GM18868 (cell line): ENCODE results near the gene CREBL2.
A peak's percentile ranks its signal among the peaks of the same experiment; 100 is the strongest.
"Not testable (repeated sequence)": the region's sequence is repeated elsewhere in the genome, so short reads cannot be mapped to it uniquely, and the experiment has no call there.

Source experiments
- ATAC-seq: cut with Tn5 transposase; IDR thresholded peaks from one replicate; pipeline ENCODE4 v1.9.1; 2021; ENCODE audit warnings: mild to moderate bottlenecking, moderate library complexity; ENCODE audit not compliant: unreplicated experiment

CREBL2 gene, protein sequence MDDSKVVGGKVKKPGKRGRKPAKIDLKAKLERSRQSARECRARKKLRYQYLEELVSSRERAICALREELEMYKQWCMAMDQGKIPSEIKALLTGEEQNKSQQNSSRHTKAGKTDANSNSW

DNA sequence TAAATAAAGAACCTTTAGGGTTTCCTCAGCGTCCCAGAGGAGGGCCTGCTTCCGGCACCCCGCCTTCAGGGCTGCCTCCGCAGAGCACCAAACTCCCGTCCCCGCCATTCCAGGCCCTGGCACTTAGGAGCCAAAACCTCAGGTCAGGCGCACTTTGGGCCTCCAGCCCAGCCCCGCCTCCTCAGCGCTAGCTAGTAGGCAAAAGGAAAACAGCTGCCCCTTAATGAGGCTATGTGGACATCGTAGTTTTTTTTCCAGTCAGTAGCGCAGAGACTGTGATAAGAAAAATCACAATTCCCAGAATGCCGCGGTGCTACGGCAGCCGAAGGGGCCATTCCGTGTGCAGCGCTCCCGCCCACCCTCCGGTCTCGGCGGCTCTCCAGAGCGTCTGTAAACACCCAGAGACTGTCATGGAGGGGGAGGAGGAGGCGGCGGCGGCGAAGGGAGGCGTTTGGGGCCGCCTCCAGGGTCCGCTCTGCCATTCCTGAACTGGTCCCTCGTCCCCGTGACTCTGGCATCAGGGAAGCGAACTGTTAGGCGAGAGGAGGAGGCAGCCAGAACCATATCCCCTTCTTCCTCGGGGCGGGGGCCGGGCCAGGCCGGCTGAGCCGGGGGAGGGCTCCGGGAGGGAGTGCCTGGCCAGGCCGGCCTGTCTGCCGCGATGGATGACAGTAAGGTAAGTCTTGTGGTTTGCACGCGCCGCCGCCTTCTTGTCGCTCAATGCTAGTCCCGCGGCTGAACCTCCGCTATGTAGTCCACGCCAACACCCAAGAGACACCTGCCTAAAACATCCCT is at the start of gene CREBL2:
Gene CREBL2 (plus strand): TSS at position 365 of the 795 bp plus-strand sequence. CDS start 297 bp downstream, at position 662.
- peak; percentile 67 for ATAC-seq

DNA sequence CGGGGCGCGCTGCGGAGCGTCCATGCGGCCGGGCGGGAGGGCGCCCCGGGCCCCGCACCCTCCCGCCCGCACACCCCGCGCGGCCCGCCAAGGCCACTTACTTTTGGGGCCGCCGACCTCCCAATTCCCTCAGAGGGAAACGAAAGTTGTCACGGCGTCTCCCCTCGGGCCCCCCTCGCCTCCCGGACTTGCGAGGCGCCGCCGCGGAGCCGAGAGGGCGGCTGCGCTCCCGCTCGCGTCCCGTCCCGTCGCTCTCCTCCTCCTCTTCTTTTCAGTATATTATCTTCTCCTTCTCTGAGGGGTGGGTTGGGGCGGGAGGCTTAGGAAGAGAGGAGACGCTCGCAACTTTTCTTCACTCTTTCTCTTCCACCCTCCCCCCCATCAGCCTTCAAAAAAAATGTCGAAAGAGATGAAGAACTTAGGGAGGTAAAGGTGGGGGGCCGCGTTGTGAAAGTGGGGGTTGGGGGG is 49.6 kb upstream of the CREBL2 start:
- ATAC-seq, result no peak

DNA sequence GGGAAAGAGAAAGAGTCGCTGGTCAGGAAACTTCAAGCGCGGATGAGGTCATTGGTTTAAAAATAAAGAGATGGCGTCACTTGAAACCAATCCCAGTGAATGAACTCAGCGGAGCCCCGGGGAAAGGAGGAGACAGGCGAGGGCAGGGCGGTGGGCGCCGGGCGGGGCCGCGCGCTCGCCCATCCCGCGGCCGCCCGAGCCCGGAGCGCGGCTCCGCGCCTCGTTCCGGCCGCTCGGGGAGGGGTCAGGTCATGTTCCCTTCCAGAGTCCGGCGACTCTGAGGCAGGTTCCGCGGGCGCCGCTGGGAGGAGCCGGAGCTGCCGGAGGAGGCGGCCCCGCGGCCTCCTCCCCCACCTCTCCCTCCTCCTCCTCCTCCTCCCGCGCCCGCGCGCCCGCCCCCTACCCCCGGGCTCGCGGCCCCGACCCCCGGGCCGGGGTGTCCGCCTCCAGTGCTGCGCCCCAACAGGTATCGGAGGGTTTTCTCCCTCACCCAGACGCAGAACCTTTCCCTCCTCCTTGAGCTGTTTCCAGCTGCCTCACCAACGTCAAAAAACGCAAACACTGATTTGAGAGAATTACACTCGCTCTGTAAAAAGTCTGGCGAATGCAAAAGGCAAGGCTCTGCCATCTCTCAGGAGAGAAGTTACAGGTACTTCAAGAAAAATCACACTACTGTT is 49.0 kb upstream of the CREBL2 start, which contains the start of gene DUSP16:
Gene DUSP16 (minus strand): TSS at position 279 of the 677 bp plus-strand sequence. CDS start 41,765 bp downstream, outside the sequence.
- peak; percentile 66 for ATAC-seq

DNA sequence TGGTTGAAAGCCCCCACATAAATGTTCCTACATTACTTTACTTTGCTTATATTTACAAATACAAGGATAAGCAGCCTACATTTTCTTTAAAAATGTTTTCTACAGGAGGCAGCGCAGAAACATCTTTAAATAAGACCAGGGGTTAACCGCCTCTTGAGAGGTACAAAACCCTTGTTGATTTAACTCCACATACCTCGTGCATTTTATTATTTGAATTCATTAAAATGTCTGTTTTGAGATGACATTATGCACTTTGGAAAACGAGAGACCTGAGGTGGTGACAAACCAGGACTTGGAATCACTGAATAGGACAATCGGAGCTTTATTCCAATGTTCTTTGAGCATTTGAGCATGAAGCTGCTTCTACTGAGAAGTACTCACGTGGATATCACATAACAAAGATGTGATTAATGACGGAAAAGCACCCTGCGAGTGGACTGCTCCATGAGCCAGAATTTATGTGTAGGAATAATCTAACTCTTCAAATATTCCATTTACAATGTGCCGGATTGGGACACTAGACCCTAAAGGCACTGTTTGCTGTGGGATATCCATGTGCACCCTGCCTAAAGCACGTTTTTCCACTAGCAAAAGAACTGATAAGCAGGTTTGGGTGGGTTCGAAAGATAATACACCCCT is 48.3 kb upstream of the CREBL2 start:
- ATAC-seq, result no peak

DNA sequence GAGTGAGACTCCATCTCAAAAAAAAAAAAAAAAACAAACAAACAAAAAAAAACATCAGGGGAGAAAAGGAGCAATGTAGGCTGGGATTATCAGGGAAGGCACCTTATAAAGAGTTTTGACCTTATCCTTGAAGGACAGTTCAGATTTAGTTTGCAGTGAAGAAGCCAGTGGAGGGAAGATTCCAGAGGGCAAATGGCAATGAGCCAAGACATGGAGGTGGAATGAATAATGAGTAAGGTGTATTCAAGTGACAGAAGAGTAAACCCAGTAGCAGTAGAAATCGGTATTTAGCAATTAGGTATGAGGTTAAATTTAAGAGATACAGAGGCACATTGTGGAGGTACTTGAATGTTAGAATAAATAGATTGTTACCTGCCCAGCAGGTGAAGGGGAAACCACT is 46.8 kb upstream of the CREBL2 start:
- ATAC-seq, result no peak

DNA sequence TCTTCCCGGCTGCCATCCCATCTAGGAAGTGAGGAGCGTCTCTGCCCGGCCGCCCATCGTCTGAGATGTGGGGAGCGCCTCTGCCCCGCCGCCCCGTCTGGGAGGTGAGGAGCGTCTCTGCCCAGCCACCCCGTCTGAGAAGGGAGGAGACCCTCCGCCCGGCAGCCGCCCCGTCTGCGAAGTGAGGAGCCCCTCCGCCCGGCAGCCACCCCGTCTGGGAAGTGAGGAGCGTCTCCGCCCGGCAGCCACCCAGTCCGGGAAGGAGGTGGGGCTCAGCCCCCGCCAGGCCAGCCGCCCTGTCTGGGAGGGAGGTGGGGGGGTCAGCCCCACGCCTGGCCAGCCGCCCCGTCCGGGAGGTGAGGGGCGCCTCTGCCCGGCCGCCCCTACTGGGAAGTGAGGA is 45.7 kb upstream of the CREBL2 start:
- not testable (repeated sequence) for ATAC-seq

DNA sequence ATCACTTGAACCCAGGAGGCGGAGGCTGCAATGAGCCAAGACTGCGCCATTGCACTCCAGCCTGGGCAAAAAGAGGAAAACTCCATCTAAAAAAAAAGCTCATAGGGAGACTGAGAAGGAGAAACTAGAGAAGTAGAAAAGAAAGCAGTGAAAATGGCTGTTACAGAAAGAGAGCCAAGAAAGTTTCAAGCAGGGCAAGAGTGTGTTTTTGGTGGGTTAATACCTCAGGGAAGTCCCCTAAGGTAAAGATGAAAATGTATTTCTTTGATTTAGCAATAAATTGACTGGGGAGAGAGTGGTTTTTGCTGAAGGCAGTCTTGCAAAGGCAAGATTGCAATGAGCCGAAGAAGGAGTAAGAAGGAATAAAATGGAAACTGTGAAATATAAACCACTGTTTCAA is 39.0 kb upstream of the CREBL2 start:
- ATAC-seq, result no peak

DNA sequence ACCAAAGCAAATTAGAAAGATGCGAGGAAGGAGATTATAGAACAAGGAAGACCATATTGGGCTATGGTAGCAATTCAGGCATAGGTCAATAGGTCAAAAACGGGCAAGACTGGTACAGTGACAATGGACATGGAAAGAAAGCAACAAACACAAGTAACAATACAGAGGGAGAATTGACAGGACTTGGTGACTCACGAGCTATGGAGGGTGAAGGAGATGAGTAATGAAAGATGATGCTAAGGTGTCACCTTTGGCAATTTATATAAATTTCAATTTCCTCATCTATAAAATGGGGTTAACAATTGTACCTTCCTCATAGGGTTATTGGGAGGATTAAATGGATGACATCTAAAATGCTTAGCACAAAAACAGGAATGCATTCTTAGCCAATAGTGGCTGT is 33.9 kb upstream of the CREBL2 start:
- ATAC-seq, result no peak

DNA sequence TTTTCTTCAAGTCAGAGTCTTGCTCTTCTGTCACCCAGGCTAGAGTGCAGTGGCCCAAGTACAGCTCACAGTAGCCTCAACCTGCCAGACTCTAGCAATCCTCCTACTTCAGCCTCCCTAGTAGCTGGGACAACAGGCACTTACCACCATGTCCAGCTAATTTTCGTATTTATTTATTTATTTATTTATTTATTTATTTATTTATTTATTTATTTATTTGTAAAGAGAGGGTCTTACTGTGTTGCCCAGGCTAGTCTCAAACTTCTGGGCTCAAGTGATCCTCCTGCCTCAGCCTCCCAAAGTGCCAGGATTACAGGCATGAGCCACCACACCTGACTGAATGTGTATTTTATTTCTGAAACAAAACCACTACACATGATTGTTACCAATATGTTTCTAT is 31.0 kb upstream of the CREBL2 start:
- ATAC-seq, result not testable (repeated sequence)

DNA sequence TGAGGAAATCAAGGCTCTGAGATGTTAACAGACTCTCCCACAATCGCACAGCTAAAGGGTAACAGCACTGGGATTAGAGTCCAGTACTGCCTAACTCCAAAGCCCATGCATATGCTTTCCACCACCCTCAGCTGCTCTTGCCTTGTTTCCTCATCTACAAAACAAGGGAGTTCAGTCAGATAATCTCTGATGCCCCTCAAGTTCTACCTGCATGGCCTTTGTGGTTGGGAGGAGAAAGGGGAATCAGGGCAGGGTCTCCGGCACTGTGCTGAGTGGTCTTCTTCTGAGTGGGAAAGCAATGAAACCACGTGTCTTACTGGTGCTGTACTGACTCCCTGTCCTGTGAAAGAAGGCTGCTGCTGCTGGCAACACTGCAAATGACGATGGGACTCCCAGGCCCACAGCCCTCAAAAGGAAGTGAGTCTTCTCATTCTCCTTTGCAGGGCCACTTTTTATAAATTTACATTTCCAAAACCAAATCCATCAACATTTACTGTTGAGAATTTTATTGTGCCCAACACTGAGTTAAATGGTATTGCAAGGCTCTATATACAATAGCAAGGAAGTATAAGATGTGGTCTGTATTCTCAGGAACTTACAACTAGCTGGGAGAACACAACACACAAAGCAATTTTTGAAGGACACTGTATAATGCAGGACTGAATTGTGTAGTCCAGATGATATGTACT is 29.3 kb upstream of the CREBL2 start:
- ATAC-seq, result peak; percentile 39

DNA sequence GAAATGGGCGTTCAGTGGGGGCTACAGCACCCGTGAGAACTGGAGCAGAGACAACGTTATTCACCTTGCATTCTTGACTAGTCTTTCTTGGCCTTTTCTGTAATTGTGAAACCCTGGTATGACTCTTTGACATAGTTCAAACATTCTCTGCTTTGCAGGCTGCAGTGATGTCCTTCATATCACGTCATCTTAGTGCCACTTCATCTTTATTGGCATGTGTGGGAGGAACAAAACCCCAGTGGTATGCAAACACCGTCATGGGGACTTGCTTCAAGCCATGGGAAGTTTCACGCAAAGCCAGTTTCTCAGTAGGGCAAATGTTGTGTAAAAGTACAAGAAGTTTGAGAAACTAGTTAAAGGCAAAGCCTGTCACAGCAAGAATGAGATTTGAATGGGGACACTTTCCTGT is 28.8 kb upstream of the CREBL2 start:
- peak; percentile 92 for ATAC-seq

DNA sequence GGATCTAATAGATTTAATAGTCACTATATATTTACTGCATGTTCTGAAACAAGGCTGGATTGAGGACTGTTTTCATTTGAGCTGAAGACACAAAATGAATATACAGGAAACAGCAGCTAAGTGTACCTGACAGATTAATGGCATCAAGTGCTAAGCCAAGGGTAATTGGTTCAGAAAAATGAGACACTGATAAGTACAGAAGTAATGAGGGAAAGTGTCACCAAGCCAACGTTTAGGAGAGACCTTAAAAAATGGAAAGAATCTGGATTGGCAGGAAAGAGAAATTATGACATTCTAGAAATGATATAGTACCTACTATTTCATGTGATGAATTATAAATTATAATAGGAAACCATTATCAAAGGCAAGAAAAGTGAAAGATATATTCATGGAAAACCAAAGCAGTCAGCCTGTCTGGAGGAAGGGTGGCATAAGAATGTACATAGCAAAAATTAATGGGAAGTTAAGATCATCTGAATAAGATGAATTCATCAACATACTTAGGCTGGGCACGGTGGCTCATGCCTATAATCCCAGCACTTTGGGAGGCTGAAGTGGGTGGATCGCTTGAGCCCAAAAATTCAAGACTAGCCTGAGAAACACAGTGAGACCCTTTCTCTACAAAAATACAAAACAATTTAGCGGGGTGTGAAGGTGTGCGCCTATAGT is 28.0 kb upstream of the CREBL2 start:
- ATAC-seq, result no peak

DNA sequence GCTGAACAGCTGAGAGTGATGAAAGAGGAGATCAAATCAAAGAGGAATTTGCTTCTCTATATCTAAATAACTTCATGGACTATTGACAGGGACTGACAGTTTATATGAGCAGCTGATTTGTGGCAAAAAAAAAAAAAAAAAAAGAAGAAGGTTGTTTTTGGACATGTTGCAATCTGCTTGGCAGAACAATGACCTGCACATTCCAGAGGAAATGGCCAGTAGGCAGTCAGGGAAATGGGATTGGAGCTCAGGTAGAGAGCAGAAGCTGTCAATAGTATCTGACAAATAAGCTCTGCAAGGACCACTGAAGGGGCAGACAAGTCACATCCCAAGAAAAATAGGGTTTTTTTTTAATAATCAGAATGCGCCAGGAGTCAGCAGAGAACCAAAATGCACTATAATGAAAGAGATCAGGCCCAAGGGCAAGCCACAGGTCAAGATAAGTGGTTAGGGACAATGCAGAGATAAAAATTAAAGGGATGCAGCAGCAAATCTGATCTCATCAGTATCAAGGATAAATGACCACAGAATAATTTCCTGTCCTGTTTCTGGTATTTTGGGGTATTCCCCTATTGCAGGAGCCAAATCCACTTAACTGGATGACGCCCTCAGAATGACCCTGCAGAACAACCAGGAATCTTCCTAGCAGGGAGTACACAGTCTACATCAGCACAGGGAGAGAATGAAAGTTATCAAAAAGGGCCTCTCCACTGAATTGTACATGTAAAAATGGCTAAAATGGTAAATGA is 26.4 kb upstream of the CREBL2 start:
- no peak for ATAC-seq

DNA sequence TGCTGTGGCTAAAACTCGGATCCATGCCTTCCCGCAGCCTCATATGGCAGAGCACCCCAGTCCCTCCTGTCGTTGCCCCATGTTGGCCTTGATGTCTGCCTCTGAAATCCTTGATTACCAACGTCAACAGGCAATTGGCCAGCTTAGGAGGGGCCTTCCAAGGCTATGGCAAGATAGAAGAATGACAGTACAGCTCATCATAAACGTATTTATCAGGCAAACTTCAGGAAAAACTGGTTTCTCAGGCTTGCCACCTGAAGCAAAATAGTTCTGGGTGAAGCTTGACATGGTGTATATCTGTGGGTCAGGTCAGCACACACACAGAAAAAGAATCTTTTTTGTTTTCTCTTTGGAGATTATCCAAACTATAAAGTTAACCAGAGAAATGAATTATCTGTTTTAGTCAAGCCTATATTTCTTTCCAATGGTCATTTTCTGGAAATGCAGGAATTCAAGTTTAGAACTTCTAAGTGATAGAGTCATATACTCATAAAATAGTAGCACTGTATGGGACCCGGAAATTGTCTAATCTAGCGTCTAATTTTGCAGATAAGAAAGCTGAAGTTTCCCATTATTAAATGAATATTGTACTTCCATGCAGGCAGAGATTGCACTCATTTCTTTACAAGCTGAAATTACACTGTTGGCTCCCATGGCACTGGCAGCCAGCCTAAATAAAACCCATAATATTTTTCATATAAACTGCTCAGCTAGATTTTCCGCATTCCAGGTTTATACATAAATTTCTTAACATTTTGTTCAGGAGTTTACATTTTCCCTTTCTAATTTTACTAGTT is 24.6 kb upstream of the CREBL2 start:
- no peak for ATAC-seq

DNA sequence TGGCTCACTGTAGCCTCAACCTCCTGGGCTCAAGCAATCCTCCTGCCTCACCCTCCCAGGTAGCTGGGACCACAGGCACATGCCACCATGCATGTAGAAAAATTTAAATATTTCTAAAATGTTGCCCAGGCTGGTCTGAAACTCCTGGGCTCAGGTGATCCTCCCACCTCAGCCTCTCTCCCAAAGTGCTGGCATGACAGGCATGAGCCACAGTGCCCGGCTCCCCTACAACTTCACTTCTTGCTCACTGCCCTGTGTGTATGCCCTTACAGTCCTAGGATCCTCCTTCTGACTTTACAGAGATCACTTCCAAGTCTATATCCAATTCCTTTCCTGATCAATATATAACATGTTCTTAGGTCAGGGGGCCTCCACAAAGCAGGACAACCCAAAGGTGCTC is 23.8 kb upstream of the CREBL2 start:
- ATAC-seq, result no peak

DNA sequence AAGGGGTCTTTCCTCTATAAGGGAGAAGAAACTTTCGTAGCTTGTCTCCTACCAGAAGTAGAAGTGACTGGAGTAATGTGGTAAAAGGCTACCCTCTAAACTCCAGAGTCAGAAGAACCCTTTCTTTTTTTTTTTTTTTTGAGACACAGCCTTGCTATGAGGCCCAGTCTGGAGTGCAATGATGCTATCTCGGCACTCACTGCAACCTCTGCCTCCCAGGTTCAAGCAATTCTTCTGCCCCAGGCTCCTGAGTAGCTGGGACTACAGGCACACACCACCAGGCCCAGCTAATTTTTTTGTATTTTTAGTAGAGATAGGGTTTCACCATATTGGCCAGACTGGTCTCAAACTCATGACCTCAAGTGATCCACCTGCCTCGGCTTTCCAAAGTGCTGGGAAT is 23.2 kb upstream of the CREBL2 start:
- not testable (repeated sequence) for ATAC-seq

DNA sequence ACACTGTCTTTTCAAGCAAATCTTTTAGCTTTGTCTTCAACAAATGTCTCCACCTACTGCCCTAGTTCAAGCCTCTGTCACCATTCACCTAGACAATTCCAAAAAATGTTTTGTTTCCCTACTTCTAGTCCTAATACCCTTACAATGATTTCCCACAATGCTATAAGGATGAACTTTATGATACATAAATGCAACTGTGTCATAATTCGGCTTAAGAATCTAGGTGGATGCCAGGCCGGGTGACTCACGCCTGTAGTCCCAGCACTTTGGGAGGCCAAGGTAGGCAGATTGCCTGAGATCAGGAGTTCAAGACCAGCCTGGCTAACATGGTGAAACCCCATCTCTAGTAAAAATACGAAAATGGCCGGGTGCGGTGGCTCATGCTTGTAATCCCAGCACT is 20.7 kb upstream of the CREBL2 start:
- ATAC-seq, result no peak

DNA sequence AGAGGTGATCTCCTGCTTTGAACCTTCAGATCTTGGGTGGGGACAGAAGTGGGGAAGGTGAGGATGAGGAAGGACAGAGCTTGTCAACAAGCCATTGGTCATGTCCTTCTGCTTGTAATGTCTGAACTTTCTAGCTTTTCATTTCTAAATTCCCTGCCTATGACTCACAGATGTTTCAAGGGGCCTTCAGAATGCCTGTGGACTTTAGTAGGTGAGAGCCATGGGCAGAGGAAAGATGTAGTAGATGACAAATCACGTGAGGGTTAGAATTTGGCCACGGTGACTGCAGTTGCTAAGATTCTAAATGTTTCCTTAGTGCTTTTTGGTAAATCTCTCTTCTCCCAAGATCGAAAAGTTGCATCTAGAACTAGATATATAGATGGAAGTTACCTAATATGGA is 18.7 kb upstream of the CREBL2 start:
- ATAC-seq, result no peak

DNA sequence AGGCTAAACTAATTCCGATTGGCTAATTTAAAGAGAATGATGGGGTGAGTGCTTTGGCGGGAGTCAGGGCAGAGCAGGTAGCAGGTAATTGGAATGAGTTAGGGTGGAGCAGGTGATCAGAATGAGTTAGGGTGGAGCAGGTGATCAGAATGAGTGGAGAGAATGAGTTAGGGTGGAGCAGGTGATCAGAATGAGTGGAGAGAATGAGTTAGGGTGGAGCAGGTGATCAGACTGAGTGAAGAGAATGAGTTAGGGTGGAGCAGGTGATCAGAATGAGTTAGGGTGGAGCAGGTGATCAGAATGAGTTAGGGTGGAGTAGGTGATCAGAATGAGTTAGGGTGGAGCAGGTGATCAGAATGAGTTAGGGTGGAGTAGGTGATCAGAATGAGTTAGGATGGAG is 15.7 kb upstream of the CREBL2 start:
- ATAC-seq, result not testable (repeated sequence)
